Measurements from ENCODE around the gene NPM1.

NPM1 gene

DNA sequence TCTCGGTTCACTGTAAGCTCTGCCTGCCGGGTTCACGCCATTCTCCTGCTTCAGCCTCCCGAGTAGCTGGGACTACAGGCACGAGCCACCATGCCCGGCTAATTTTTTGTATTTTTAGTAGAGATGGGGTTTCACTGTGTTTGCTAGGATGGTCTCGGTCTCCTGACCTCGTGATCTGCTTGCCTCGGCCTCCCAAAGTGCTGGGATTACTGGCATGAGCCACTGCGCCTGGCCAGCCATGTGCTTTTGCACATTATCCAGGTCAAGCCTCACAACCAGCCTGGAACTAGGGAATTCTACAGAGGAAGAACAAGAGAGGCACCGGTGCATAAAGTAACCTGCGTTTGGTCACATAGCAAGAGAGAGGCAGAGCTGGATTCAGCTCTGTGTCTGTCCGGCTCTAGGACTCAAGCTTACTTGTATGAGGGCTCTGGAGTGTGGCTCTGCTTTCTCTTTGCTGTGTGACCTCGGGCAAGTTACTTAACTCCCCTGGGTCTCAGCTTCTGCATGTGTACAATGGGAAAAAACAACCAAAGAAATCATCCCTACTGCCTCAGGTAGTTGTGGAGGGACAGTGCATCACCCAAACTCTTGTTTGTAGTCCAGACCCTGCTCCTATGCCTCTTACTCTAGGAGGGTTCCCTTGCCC is 38.1 kb downstream of the NPM1 start:
- Mint-ChIP-seq H3K4me1 (ENCODE audit: low read depth) (peaks cover 4% of the 10 kb centered on the region), H3K4me3 (no peak overlapping the region), H3K27ac (no peak overlapping the region)

DNA sequence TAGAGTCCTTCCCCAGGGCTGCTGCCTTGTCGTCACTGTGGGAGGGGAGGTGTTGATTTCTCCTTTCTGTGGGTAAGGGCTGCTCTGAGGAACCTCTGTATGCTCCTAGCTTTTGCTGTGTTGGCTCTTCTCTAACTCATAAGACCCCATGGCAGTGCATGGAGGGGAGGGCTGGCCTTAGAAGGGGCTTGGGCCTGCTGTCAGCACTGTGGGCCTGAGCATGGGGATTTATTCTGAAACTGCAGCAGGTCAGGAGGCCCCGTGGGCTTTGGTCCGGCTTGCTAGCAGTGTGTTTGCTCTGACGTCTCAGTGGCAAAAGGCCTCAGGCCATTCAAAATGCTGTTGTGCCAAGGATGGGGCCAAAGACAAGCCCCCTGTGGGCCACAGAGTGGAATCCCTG is 38.6 kb downstream of the NPM1 start:
- Mint-ChIP-seq H3K27ac (no peak overlapping the region), H3K9me3 (no peaks in the 10 kb centered on the region), H3K4me3 (no peak overlapping the region), H3K36me3 (ENCODE audit: low read depth) (no peaks in the 10 kb centered on the region), H3K4me1 (ENCODE audit: low read depth) (no peaks in the 10 kb centered on the region), H3K27me3 (peaks cover 31% of the 10 kb centered on the region)
- DNase-seq, result no peak

More for the DNA sequence above, 38.1 kb downstream of the NPM1 start:
- Mint-ChIP-seq H3K36me3 (ENCODE audit: low read depth) (no peaks in the 10 kb centered on the region), H3K27me3 (peaks cover 36% of the 10 kb centered on the region), H3K9me3 (no peaks in the 10 kb centered on the region)
- no peak for DNase-seq

DNA sequence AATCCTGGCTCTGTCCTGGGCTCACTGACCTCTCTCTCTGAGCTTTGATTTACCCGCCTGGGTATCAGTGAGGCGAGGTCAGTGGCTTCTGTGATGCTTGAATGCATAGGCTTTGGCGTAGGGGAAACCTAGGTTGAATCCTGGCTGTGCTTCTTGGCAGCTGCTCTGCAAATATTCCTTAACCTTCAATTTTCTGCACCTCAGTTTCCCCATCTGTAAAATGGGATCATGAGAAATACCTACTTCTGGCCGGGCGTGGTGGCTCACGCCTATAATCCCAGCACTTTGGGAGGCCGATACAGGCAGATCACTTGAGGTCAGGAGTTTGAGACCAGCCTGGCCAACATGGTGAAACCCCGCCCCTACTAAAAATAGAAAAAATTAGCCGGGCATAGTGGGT is 39.0 kb downstream of the NPM1 start:
- H3K27ac Mint-ChIP-seq, result no peak overlapping the region
- H3K9me3 Mint-ChIP-seq, result no peaks in the 10 kb centered on the region
- H3K4me1 Mint-ChIP-seq (ENCODE audit: low read depth), result no peaks in the 10 kb centered on the region
- no peaks in the 10 kb centered on the region for H3K36me3 Mint-ChIP-seq (ENCODE audit: low read depth)
- DNase-seq, result no peak
- peaks cover 27% of the 10 kb centered on the region for H3K27me3 Mint-ChIP-seq
- no peak overlapping the region for H3K4me3 Mint-ChIP-seq

DNA sequence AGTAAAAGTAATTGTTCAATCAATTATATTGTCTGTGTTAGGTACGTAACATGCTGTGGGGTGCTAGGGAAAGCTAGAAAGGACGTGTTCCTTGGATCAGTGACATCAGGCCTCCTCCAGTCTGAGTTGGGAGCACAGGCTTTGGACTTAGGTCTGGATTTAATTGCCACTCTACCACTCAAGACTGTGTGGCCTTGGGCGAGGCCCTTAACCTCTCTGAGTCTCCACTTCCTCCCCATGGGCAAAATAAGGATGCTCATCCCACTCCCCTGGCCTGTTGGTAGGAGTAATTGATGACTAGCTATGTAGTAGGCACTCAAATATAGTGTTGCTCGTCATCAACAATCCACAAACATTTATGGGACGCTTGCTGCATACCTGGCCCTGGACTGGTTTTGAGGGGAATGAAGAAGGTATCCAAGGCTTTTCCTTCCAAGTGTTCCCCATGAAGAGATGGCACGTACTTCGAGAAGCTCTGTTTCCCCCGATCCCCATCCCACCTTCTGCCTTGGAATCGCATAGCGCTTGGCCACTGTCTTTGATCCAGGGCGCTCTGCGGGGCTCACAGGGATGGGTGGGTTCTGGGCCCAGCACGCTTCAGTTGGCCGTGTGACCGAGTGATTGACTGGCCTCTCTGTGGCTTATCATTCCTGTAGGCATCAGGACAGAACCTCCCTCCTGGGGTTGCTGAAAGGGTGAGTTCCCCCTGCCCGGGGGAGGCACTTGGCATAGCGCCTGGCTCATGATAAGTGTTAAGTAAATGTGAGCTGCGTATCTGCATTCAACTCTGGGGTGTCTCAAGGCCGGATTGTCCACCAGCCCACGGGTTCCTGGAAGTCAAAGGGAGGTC is 39.9 kb downstream of the NPM1 start:
- H3K4me3 Mint-ChIP-seq, result no peak overlapping the region
- no peak for DNase-seq
- H3K27ac Mint-ChIP-seq, result peak overlapping the region; percentile 18
- H3K4me1 Mint-ChIP-seq (ENCODE audit: low read depth), result no peaks in the 10 kb centered on the region
- no peaks in the 10 kb centered on the region for H3K36me3 Mint-ChIP-seq (ENCODE audit: low read depth)
- H3K9me3 Mint-ChIP-seq, result no peaks in the 10 kb centered on the region
- H3K27me3 Mint-ChIP-seq, result peaks cover 18% of the 10 kb centered on the region

DNA sequence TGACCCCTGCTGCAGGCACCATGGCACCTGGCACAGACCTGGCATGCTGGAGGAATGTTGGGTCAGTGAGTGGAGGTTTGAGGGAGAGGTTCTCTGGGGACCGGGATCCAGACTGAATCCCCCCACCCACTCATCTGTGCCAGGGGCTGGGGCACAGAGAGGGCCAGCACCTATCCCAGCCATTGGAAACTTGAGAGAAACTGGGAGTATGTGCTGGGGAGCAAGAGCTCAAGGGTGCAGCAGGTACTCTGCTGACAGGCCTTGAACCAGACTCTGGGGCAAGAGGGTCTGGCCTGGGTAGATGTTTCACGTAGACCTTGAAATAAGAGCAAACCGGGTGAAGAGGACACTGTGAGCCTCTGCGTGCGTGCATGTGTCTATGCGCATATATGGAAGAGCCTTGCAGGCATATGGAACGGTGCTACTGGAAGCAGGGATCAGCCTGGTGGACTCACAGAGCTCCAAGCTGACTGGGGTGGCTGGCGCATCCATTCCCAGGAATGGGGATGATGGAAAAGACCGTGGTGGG is 40.6 kb downstream of the NPM1 start:
- Mint-ChIP-seq H3K36me3 (ENCODE audit: low read depth) (no peaks in the 10 kb centered on the region), H3K4me3 (no peak overlapping the region), H3K4me1 (ENCODE audit: low read depth) (no peaks in the 10 kb centered on the region), H3K9me3 (no peaks in the 10 kb centered on the region), H3K27ac (peak overlapping the region; percentile 29), H3K27me3 (peaks cover 11% of the 10 kb centered on the region)
- DNase-seq, result no peak

DNA sequence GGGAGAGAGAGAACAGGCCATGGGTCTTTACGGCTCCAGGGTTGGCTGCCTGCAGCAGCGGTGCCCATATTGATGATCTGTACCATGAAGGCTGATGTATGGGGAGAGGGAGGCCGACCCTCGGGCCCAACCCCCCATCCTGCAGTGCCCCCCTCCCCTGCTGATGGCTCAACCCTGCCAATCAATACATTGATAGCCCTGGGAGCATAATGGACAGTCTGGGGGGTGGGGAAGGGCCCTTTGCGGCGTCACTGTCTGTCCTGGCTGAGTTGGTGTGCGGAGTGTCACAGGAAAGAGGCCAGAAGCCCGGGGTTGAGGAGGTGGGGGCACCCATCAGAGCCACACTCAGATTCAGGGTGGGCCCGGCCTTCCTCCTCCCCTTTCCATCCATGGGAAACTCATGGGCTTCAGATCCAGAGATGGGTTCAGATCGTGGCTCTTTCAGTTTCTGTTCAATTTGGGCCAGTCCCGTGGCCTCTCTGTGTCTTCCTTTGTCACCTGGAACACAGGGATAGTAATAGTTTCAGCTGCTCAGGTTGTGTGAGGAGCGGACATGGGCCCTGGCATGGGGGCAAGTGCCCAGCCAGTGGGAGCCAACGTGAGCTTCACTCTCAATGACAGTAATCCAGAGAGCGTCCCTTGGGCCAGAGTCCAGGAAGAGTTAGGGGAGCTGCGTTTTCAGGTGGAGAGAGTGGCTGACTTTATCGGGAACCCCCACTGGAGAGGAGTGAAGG is 41.3 kb downstream of the NPM1 start:
- Mint-ChIP-seq H3K4me3 (no peak overlapping the region), H3K27ac (peak overlapping the region; percentile 29), H3K36me3 (ENCODE audit: low read depth) (no peaks in the 10 kb centered on the region), H3K4me1 (ENCODE audit: low read depth) (no peaks in the 10 kb centered on the region), H3K27me3 (peaks cover 6% of the 10 kb centered on the region), H3K9me3 (no peaks in the 10 kb centered on the region)
- no peak for DNase-seq

DNA sequence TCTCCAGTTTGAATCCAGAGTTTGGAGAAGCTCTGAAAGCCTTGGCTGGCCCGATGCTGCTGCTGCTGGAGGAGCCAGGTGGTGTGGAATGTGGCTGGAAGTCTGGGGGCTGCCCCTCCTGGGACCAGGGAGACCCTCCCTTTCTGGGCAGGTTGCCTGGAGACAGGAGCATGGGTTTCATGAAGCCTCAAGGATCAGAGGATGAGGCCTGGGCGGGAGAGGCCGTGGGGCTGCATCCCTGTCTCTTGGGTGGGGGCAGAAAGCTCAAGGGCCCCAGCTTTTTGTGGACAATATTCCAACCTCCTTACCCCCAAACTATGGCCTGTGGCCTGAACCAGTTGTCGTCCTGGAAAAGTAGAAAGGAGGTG is 41.9 kb downstream of the NPM1 start:
- no peaks in the 10 kb centered on the region for H3K4me1 Mint-ChIP-seq (ENCODE audit: low read depth)
- no peak overlapping the region for H3K4me3 Mint-ChIP-seq
- no peaks in the 10 kb centered on the region for H3K36me3 Mint-ChIP-seq (ENCODE audit: low read depth)
- H3K9me3 Mint-ChIP-seq, result no peaks in the 10 kb centered on the region
- no peak for DNase-seq
- H3K27ac Mint-ChIP-seq, result no peak overlapping the region
- peaks cover under 1% of the 10 kb centered on the region for H3K27me3 Mint-ChIP-seq

DNA sequence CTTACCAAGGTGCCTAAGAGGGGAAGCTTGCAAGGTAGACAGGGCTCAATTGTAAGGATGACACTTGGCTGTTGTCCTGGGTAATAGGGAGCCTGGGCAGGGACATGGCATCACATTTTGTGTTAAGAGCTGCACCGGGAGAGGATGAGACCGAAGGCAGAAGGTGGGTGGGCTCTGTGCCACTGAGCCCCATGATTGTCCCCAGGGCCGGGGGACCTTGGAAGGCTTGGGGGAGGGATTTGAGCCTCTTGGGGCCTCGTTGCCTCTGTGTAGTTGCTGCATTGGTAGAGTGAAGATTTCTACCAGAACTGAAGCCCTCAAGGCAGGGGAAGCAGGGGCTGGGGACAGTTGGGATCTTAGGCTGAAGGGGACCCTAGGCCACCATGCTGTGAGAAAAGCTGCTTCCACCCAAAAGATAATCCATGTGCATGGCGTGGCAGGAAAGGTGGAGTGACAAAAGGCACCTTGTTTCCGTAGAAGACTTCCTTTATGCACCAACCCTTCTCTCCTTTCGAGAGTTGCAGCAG is 43.7 kb downstream of the NPM1 start:
- DNase-seq, result no peak
- H3K27me3 Mint-ChIP-seq, result no peaks in the 10 kb centered on the region

DNA sequence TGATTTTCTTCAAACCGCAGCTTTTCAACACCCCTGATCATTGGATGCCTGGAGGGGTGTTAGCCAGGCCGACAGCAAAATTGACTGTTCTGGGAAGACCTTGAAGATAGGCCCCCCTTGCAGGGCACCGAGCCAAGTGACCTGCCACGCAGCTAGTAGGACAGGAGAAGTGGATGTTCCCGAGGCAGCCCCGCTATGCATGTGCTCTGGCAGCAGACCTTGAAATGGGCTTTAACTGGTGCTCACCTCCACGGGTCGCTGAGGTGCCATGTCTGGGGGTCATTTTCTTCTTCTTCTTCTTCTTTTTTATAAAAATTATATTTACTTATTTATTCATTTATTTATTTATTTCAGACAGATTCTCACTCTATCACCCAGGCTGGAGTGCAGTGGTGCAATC is 44.4 kb downstream of the NPM1 start:
- no peak overlapping the region for H3K27ac Mint-ChIP-seq
- DNase-seq, result no peak
- H3K4me3 Mint-ChIP-seq, result no peak overlapping the region
- no peaks in the 10 kb centered on the region for H3K4me1 Mint-ChIP-seq (ENCODE audit: low read depth)
- no peaks in the 10 kb centered on the region for H3K27me3 Mint-ChIP-seq
- no peaks in the 10 kb centered on the region for H3K9me3 Mint-ChIP-seq
- no peaks in the 10 kb centered on the region for H3K36me3 Mint-ChIP-seq (ENCODE audit: low read depth)

More for the DNA sequence above, 43.7 kb downstream of the NPM1 start:
- Mint-ChIP-seq H3K4me3 (no peak overlapping the region), H3K36me3 (ENCODE audit: low read depth) (no peaks in the 10 kb centered on the region), H3K9me3 (no peaks in the 10 kb centered on the region), H3K27ac (no peak overlapping the region), H3K4me1 (ENCODE audit: low read depth) (no peaks in the 10 kb centered on the region)

DNA sequence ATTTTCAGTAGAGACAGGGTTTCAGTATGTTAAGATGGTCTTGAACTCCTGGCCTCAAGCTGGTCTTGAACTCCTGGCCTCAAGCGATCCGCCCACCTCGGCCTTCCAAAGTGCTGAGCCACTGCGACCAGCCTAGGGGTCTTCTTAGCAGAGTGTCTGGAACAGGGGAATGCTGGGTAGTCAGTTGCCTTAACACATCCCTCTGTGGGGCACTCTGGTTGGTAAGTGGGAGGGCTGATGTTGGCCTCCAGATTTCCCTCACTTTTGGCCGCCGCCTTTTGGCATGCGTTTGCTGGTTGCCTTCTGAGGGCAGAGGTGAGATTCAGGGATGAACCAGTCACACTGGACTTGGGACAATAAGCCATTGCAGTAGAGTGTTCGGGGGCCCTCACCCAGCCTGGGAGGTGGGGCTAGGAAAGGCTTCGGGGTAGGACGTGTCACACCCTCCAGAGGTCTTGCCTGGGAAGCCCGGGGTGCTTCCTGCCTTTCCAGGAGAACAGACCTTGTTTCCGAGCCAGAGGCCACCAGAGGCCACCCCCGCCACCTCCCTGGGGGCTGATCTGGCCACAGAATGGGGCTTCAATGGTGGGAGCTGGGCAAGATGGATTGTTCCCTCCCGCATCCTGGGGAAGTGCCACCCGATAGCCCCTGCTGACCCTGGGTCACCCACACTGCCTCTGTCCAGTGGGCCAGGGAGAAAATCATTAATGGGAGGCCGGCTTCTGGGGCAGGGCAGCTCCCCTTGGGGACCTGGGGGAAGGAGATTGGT is 45.1 kb downstream of the NPM1 start:
- no peaks in the 10 kb centered on the region for H3K9me3 Mint-ChIP-seq
- H3K4me3 Mint-ChIP-seq, result no peak overlapping the region
- H3K27me3 Mint-ChIP-seq, result no peaks in the 10 kb centered on the region
- no peaks in the 10 kb centered on the region for H3K36me3 Mint-ChIP-seq (ENCODE audit: low read depth)
- no peak for DNase-seq
- H3K4me1 Mint-ChIP-seq (ENCODE audit: low read depth), result no peaks in the 10 kb centered on the region
- no peak overlapping the region for H3K27ac Mint-ChIP-seq

DNA sequence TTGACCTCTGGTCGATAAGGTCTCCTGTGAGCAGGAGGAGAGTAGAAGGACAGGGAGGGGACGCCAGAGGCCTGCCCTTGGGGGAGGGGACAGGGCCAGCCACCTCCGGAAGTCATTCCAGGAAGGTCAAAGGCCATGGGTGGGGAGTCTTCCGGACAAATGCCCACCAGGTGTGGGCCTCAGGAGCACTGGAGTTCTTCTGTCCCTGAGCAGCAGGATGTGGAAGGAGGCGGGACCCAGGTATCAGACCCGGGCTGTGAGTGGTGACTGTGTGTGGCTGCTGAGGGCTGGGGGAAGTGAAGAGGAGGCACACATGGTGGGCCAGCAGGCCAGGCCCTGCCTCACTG is 45.7 kb downstream of the NPM1 start:
- H3K9me3 Mint-ChIP-seq, result no peaks in the 10 kb centered on the region
- H3K36me3 Mint-ChIP-seq (ENCODE audit: low read depth), result no peaks in the 10 kb centered on the region
- H3K27ac Mint-ChIP-seq, result no peak overlapping the region
- H3K4me3 Mint-ChIP-seq, result no peak overlapping the region
- H3K4me1 Mint-ChIP-seq (ENCODE audit: low read depth), result no peaks in the 10 kb centered on the region
- DNase-seq, result no peak
- no peaks in the 10 kb centered on the region for H3K27me3 Mint-ChIP-seq

DNA sequence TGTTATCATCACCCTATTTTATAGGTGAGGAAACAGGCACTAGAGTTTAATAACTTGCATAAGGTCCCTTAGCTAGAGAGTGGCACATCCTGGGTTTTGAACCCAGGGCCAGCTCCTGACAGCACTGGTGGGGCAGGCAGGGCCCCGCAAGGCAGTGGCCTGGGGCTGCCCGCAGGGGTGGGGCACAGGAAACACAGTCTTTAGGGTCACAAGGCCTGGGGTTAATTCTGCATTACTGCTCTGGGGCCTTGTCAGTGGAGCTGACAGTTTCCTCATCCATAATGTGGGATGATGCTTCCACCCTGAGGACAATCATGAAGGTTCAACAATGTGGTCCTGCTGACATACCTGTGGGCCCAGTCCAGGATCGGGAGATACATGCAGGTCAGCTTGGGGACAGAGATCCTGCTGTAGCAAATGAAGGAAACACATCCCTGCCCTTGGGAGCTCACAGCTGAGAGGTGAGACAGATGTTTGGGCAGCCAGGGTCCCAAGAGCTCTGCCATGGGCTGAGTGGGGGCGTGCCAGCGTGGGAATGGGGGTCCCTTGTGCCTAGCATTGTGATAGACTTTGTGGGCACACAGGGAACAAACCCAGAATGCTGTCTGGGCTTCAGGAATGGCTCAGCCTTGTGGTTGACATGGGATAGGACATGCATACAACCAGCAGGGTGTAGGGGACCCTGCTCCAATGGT is 46.5 kb downstream of the NPM1 start:
- Mint-ChIP-seq H3K9me3 (no peaks in the 10 kb centered on the region), H3K27me3 (no peaks in the 10 kb centered on the region), H3K4me1 (ENCODE audit: low read depth) (no peaks in the 10 kb centered on the region), H3K27ac (no peak overlapping the region), H3K4me3 (no peak overlapping the region), H3K36me3 (ENCODE audit: low read depth) (no peaks in the 10 kb centered on the region)
- no peak for DNase-seq

DNA sequence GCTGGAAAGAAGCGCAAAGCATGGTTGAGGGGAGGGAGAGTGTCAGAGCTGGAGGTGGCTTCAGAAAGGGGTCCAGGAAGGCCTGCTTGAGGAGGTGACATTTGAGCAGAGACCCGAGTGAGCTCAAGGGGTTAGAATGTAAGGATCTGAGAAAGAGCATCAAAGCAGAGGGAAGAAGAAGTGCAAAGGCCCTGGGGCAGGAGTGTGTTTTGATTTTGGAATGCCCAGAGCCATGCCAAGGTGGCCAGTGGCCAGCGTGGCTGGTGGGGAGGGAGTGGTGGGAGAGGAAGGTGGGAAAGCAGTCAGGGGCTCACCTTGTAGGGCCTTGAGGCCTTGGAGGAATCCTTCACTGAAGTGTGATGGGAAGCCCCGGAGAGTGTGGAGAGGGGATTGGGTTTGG is 47.2 kb downstream of the NPM1 start:
- no peak for DNase-seq
- Mint-ChIP-seq H3K4me3 (no peak overlapping the region), H3K9me3 (no peaks in the 10 kb centered on the region), H3K27ac (no peak overlapping the region), H3K27me3 (no peaks in the 10 kb centered on the region), H3K4me1 (ENCODE audit: low read depth) (no peaks in the 10 kb centered on the region), H3K36me3 (ENCODE audit: low read depth) (no peaks in the 10 kb centered on the region)

DNA sequence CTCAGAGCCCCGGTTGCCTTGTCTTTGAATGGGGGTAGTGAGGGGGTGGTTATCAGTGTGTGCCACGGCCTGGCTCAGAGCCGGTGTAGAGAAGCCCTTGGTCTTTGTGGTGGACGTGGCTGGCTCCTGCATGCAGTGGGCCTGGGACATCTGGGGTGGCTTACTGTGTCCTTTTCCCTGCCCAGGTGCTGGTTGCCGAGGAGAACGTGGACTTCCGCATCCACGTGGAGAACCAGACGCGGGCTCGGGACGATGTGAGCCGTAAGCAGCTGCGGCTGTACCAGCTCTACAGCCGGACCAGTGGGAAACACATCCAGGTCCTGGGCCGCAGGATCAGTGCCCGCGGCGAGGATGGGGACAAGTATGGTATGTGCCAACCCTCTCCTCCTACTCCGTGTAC is 48.3 kb downstream of the NPM1 start:
- no peak overlapping the region for H3K4me3 Mint-ChIP-seq
- H3K27me3 Mint-ChIP-seq, result no peaks in the 10 kb centered on the region
- no peaks in the 10 kb centered on the region for H3K9me3 Mint-ChIP-seq
- no peak for DNase-seq
- H3K36me3 Mint-ChIP-seq (ENCODE audit: low read depth), result no peaks in the 10 kb centered on the region
- H3K27ac Mint-ChIP-seq, result no peak overlapping the region
- H3K4me1 Mint-ChIP-seq (ENCODE audit: low read depth), result no peaks in the 10 kb centered on the region

All from activated T-cell treated with anti-CD3 and anti-CD28 coated beads, Interleukin-2, amount 50 U/mL, for 24 hours (primary cell).